ENCODE data around the gene SYPL1.

SYPL1 gene

DNA sequence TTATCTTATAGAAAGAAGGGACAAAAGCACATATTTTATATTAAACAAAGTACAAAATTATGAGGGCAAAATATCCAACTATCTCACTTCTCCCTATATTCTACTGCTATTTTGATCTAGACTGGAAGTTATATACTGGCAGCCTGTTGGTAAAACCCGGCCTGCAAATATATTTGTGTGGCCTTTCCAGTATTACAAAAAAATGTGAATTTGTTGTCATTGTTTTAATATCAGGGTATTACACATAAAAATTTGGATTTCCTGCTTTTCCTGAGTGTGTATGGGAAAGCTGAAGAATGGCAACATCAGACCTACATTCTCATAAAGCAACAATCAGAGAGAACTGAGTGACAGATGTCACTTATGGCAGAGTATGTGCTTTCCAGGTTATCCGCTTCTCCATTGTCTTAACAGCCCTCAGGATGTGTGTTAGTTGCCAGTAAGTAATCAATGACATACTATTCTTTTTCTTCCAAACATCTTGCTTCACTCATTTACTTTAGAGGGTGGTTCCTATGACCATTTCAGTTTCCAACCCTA lies 7.3 kb downstream of the SYPL1 start:
- in situ Hi-C loops (cut with MboI; ENCODE audit: low pct_unique_long_range_greater_than_20kb, low sequenced_read_pairs, unreplicated experiment): no loop called here

DNA sequence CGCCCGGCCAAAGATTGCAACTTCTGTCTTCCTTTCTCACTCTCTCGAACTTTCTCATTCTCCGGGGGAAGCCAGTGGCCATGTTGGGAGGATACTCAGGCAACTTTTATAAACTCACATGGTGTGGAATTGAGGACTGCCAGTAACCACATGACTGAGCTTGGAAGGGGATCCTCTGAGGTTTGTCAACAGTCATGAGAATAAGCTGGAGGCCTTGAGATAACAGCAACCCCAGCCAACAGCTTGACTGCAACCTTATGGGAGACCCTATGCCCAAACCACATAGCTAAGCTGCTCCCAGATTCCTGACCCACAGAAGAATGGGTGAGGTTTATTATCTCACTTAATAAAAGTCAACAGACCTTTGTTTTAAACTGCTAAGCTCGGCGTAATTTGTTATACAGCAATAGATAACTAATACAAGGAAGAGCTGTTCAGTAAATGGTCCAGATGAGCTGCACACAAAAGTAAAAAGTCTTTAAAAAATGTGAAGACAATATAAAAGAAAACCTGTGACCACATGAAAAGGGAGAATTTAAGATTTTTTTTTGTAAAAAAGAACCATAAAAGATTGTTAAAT lies 9.6 kb downstream of the SYPL1 start:
- DNase-seq (ENCODE audit: low spot score): no peak
- TF ChIP-seq, protein P1, sequence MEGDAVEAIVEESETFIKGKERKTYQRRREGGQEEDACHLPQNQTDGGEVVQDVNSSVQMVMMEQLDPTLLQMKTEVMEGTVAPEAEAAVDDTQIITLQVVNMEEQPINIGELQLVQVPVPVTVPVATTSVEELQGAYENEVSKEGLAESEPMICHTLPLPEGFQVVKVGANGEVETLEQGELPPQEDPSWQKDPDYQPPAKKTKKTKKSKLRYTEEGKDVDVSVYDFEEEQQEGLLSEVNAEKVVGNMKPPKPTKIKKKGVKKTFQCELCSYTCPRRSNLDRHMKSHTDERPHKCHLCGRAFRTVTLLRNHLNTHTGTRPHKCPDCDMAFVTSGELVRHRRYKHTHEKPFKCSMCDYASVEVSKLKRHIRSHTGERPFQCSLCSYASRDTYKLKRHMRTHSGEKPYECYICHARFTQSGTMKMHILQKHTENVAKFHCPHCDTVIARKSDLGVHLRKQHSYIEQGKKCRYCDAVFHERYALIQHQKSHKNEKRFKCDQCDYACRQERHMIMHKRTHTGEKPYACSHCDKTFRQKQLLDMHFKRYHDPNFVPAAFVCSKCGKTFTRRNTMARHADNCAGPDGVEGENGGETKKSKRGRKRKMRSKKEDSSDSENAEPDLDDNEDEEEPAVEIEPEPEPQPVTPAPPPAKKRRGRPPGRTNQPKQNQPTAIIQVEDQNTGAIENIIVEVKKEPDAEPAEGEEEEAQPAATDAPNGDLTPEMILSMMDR (IDR thresholded peaks at IDR 0.05; ENCODE audit: extremely low read depth, insufficient read depth, missing control alignments): no peak
- in situ Hi-C loops (cut with MboI; ENCODE audit: low pct_unique_long_range_greater_than_20kb, low sequenced_read_pairs, unreplicated experiment): no loop called here

More for the DNA sequence above, 7.3 kb downstream of the SYPL1 start:
- TF ChIP-seq, protein P1 (IDR thresholded peaks at IDR 0.05; ENCODE audit: extremely low read depth, insufficient read depth, missing control alignments): no peak
- DNase-seq (ENCODE audit: low spot score): no peak

DNA sequence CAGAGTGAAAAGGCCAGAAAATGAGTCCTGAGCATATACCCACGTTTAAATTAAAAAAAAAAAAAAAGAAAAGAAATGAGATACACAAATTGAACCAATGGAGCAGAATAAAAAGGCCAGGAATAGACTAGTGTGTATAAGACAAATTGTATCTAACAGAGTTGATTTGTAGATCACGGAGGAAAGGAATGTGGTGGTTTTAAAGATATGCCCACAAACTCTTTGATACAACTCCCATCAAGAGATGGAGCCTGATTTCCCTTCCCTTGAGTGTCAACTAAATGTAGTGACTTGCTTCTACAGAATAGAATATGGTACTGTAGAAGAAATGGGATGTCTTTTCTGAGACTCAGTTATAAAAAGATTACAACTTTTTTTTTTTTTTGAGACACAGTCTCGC lies 10.4 kb downstream of the SYPL1 start:
- in situ Hi-C loops (cut with MboI; ENCODE audit: low pct_unique_long_range_greater_than_20kb, low sequenced_read_pairs, unreplicated experiment): no loop called here
- TF ChIP-seq, protein P1 (IDR thresholded peaks at IDR 0.05; ENCODE audit: extremely low read depth, insufficient read depth, missing control alignments): no peak
- no peak for DNase-seq (ENCODE audit: low spot score)

DNA sequence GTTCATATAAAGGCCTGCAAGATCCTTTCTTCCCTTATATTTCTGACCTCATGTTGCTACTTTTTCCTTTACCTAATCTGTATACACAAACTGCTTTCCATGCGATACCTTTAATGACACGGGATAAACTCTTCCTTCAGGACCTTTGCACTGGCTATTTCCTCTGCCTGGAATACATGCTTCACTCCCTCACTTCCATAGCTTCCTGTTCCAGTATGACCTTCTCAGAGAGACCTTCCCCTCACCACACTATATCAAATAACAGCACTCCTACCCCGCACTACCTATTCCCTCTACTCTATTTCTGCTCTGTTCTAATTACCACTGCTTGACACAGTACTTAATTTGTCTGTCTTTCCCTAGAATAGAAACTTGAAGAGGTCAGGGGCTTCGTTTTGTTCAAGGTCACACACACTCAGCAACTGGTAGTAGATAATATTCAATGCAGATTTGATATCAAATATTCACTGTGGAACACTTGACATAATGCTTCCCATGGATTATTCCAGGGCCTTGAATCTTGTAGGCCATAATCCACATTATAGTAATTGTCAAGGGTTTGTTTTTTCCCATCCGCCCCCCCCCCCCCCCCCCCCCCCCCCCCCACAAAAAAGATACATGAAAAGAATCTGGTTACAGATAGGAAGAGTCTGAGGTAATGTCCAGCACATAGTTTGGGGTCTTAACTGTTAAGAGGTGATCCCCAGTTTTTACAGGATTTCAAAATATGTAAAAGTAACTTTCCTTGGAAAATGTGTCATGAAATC lies 11.1 kb downstream of the SYPL1 start:
- DNase-seq (ENCODE audit: low spot score): no peak
- TF ChIP-seq, protein P1 (IDR thresholded peaks at IDR 0.05; ENCODE audit: extremely low read depth, insufficient read depth, missing control alignments): no peak
- in situ Hi-C loops (cut with MboI; ENCODE audit: low pct_unique_long_range_greater_than_20kb, low sequenced_read_pairs, unreplicated experiment): no loop called here

DNA sequence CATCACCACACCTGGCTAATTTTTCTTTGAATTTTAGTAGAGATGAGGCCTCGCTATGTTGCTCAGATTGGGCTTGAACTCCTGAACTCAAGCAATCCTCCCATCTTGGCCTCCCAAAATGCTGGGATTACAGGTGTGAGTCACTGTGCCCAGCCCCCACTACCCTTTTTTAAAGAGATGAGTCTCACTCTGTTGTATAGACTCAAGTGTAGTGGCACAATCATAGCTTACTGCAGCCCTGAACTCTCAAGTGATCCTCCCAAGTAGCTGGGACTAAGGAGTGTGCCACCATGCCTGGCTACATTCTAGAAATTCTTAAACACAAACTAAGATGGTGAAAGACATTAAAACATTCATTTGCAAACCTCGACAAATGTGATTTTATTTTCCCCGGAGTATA lies 12.6 kb downstream of the SYPL1 start:
- no peak for DNase-seq (ENCODE audit: low spot score)
- TF ChIP-seq, protein P1 (IDR thresholded peaks at IDR 0.05; ENCODE audit: extremely low read depth, insufficient read depth, missing control alignments): no peak
- in situ Hi-C loops (cut with MboI; ENCODE audit: low pct_unique_long_range_greater_than_20kb, low sequenced_read_pairs, unreplicated experiment): no loop called here

DNA sequence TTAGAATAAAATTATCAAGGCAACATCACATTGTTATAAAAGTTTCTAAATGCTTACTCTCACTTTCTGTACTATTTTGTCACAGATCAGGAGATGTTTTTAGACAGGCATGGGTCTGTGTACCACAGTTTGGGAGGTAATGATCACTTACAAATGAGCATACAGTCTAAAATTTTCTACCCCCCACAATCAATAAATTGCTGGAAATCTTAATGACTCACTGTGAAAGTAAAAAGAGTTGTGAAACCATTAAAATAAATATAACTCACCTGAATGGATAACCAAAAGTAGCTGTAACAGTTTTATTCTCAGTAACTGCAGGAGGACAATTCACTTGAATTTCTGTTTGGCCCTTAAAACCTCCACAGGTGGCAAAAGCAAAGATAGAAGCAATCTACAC lies 13.2 kb downstream of the SYPL1 start:
- TF ChIP-seq, protein P1 (IDR thresholded peaks at IDR 0.05; ENCODE audit: extremely low read depth, insufficient read depth, missing control alignments): no peak
- no peak for DNase-seq (ENCODE audit: low spot score)
- in situ Hi-C loops (cut with MboI; ENCODE audit: low pct_unique_long_range_greater_than_20kb, low sequenced_read_pairs, unreplicated experiment): no loop called here

Measured in GM13977 (cell line).